Caki2 (cell line): Measurements from ENCODE around the gene DGKZ. TPM values are rescaled to one million over a fixed set of nuclear protein-coding genes. Genes with fewer than 3 reads are reported as not detected.

Experiments used
- DNase-seq: peaks from one replicate; pipeline ENCODE4 v3.0.0-alpha.2; 2015; ENCODE audit warnings: low read depth
- in situ Hi-C: cut with HindIII; loops from 2 replicates; pipeline ENCODE4 v1.10.0; 2016; ENCODE audit warnings: low sequenced_read_pairs, low pct_unique_long_range_greater_than_20kb, mixed read lengths
- total RNA-seq: library from RNA; depleted of rRNA; stranded (reverse); fragments of >200 nt; shearing (Covaris generic); gene quantifications from 2 replicates; pipeline ENCODE4 v1.2.3, GENCODE V29; 2014; ENCODE audit warnings: low replicate concordance; rRNA removed

DGKZ gene
- total RNA-seq, 1 experiment from 2014 or later, result 17.2 TPM

GRCh38 chr11:46407635-46408034, 60.4 kb downstream of the DGKZ start:
- in situ Hi-C loops, result no loop called here
- DNase-seq, result no peak

GRCh38 chr11:46408407-46408986, 61.2 kb downstream of the DGKZ start:
- no peak for DNase-seq

GRCh38 chr11:46410021-46410420, 62.8 kb downstream of the DGKZ start:
- no peak for DNase-seq
- in situ Hi-C loops, result no loop called here

More at GRCh38 chr11:46408407-46408986, 61.2 kb downstream of the DGKZ start:
- in situ Hi-C loops, result no loop called here

GRCh38 chr11:46413760-46414465, 66.7 kb downstream of the DGKZ start:
- DNase-seq, result no peak
- in situ Hi-C loops, result no loop called here

GRCh38 chr11:46414466-46414796, 67.2 kb downstream of the DGKZ start:
- in situ Hi-C loops, result no loop called here
- DNase-seq, result no peak

- in situ Hi-C loops, result no loop called here
Measured at GRCh38 chr11:46414879-46415278, 67.6 kb downstream of the DGKZ start.

GRCh38 chr11:46417711-46418110, 70.4 kb downstream of the DGKZ start:
- in situ Hi-C loops, result no loop called here
- no peak for DNase-seq

More at GRCh38 chr11:46414879-46415278, 67.6 kb downstream of the DGKZ start:
- no peak for DNase-seq

- in situ Hi-C loops, result no loop called here
- DNase-seq, result no peak
Measured at GRCh38 chr11:46418751-46419150, 71.5 kb downstream of the DGKZ start.

- DNase-seq, result no peak
- in situ Hi-C loops, result no loop called here
Measured at GRCh38 chr11:46420513-46420912, 73.2 kb downstream of the DGKZ start.

GRCh38 chr11:46421257-46421880, 74.1 kb downstream of the DGKZ start:
- DNase-seq, result no peak
- in situ Hi-C loops, result no loop called here

- DNase-seq, result no peak
- in situ Hi-C loops, result no loop called here
Measured at GRCh38 chr11:46422588-46422987, 75.3 kb downstream of the DGKZ start.

GRCh38 chr11:46426233-46426991, 79.1 kb downstream of the DGKZ start:
- no peak for DNase-seq
- in situ Hi-C loops, result no loop called here

- in situ Hi-C loops, result no loop called here
- DNase-seq, result no peak
Measured at GRCh38 chr11:46427364-46427763, 80.1 kb downstream of the DGKZ start.

GRCh38 chr11:46429717-46430116, 82.5 kb downstream of the DGKZ start:
- no peak for DNase-seq
- in situ Hi-C loops, result no loop called here

Other genes starting within 250 kb of the DGKZ start
- 1.2 and 12.0 TPM in 2 replicates for gene PHF21A, start 226.0 kb upstream of the DGKZ start, total RNA-seq
- not detected in 2 replicates for gene CREB3L1, start 69.8 kb upstream of the DGKZ start, total RNA-seq
- 155 and 185 TPM in 2 replicates for gene MDK, start 34.2 kb downstream of the DGKZ start, total RNA-seq
- 3.2 TPM in 1 of 2 replicates, not detected in the other for gene CHRM4, start 44.3 kb downstream of the DGKZ start, total RNA-seq
- gene AMBRA1, start 246.6 kb downstream of the DGKZ start, total RNA-seq, result 21.0 and 28.1 TPM in 2 replicates